ENCODE data around the gene FIP1L1.

Gene FIP1L1

DNA sequence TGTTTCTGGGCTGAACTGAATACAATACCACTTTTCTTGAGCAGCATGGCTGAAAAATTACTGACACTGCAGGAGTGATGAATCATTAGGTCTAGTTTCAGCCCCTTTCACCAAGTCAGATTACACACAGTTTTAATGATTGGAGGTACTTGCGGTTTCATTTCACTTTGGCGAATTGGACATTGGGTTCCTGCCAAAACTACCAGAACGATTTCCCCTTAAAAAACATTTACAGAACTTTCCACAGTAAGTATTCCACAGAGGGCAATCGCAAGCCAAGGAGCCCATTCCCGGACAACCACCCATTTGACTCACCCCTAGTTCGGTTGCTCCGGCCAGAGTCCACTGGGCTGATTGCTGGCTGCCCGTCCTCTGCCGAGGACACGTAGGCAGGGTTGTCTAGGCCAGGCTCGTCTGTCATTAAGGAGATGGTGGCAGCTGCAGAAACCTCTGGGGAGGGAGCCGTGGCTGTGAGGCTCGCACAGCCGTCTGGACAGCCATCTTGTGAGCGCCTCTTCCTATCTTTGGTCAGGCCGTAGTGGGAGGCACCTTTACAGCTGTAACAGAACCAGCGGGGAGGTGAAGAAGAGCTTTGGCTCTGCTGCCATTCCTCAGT lies 130.3 kb downstream of the FIP1L1 start:
- DNase-seq = no peak

DNA sequence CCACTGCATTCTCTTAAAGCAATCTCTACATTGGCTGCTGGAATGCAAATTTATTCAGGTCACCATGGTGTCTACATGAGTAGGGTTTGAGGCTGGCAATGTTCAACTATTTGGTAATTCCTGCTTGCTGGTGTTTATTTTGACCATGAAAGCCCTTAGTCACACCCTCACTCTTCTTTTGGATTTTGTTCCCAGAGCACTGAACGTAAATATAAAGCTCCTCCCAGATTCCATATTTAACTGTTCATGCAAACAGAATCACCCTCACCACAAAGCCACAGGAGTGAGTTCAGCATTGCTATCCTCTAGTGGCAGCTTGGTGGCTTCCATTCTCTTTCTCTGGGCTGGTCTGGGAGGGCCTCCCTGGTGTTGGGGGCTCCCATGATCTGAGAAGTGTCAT lies 131.0 kb downstream of the FIP1L1 start:
- peak; percentile 29 for DNase-seq

- no peak for DNase-seq
Observed at GRCh38 chr4:53510321-53510720, 132.9 kb downstream of the FIP1L1 start.

Measured in OCI-M1 (cell line).